ENCODE measurements around the gene SARM1.

DNA sequence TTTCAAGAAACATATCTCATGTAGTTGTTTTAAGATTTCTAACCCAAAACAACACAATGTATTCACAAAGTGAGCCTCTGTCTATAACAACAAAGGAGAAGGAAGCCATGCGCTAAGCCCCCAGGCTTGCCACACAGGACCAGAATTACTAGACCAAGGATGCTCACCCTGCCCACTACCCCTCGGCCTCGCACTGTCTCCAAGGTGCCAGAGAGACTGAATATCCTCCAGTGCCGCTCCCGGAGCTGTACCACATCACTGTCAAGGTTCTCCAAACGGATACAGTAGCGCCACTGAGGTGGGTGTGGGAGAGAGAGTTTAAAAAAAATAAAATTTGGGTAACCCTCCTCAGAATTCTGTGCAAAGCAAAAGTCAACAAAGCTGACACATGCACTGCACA lies 21.2 kb upstream of the SARM1 start:
- no peak for TF ChIP-seq POLR2A (IDR thresholded peaks at IDR 0.05; ENCODE audit: low read depth, low read length)
- TF ChIP-seq SPI1 (IDR thresholded peaks at IDR 0.05; ENCODE audit: low read depth, low read length) = no peak
- TF ChIP-seq POLR2AphosphoS5 (IDR thresholded peaks at IDR 0.05; ENCODE audit: low read depth, low read length) = no peak

Measured in GM12891 (cell line).